ENCODE data around the gene ZNF862.

The ZNF862 gene

DNA sequence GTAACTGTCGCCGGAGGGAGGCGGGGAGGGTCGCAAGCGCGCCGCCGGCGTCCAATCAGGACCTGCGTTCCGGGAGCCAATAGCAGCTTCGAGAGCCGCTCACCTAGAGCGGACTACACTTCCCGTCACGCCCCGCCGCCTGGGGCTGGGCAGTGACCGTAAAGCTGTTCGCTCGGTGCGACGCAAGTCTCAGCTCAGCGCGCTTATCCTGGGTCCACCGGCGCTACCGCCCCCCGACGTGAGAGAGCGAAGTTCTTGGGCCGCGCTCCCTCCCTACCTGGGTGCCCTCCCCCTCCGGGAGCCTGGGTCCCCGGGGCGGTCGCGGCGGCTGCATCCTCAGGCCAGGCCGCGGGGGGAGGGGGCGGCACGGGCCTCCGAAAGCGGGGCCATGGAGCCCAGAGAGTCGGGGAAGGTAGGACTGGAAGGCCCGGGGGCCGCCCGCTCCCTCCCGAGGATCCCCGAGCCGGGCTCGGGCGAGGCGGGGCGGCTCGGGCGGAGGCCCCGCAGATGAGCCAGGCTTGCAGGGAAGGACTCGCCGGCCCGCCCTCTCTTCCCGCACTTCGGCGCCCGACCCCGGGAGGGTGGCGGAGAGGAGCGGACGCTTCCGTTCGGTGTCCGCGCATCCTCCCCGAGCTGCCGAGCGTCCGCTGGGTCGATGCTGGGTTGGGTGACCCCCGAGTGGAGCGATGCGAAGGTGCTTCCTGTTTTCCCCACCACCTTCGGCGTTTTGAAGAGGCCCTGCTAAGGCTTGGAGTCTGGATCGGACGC is at the start of gene ZNF862:
Gene ZNF862 (plus strand): TSS at position 152 of the 768 bp plus-strand sequence. CDS start 237 bp downstream, at position 389.
- peak; percentile 92 to 93 for DNase-seq (ENCODE audit: low read depth in 2 of 2)

DNA sequence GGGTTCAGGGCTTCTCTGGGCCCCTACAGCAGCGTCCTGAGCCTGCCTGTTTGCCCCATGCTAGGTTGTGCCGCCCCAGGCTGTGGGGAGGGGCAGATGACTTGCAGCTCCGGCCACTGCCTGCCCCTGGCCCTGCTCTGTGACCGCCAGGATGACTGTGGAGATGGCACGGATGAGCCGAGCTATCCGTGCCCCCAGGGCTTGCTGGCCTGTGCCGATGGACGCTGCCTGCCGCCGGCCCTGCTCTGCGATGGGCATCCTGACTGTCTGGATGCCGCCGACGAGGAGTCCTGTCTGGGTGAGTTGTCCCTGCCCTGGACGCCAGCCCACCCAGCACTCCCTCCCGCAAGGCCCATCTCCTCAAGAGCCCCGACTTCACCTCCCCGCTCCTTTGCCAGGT is 49.1 kb upstream of the ZNF862 start:
- no peak for DNase-seq (ENCODE audit: low read depth in 2 of 2)

DNA sequence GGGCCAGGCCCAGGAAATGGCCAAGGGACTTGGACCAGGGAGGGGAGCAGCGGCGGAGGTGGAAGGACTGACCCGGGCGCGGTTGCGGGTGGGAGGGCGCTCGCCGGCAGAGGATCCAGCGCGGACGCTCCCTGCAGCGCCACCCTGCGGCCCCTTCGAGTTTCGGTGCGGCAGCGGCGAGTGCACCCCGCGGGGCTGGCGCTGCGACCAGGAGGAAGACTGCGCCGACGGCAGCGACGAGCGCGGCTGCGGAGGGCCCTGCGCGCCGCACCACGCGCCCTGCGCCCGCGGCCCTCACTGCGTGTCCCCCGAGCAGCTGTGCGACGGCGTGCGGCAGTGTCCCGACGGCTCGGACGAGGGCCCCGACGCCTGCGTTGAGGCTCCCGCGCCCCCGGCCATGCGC is 48.0 kb upstream of the ZNF862 start:
- DNase-seq (ENCODE audit: low read depth in 2 of 2), result peak in 1 of 2 donors; percentile 60

- no peak for DNase-seq (ENCODE audit: low read depth in 2 of 2)
Measured at GRCh38 chr7:149790754-149791360, 47.3 kb upstream of the ZNF862 start.

GRCh38 chr7:149791411-149792219 is 46.6 kb upstream of the ZNF862 start:
- no peak for DNase-seq (ENCODE audit: low read depth in 2 of 2)

GRCh38 chr7:149792220-149792595 is 46.0 kb upstream of the ZNF862 start:
- no peak for DNase-seq (ENCODE audit: low read depth in 2 of 2)

- no peak for DNase-seq (ENCODE audit: low read depth in 2 of 2)
Measured at GRCh38 chr7:149793261-149793660, 44.9 kb upstream of the ZNF862 start.

- DNase-seq (ENCODE audit: low read depth in 2 of 2), result no peak
Measured at GRCh38 chr7:149794661-149795060, 43.5 kb upstream of the ZNF862 start.

DNA sequence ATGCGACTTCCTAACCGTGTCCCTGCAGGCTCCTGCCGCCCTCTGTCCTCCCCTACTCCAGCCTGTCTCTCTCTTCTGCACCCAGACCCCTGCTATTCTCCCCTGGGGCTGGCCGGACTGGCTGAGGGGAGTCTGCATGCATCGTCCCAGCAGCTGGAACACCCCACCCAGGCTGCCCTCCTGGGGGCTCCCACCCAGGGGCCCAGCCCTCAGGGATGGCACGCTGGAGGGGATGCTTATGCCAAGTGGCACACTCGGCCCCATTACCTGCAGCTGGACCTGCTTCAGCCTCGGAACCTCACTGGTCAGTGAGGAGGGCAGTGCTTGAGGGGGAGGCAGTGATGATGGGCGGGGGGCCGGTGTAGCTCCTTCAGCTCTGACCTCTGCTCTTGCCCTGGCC is 43.0 kb upstream of the ZNF862 start:
- no peak for DNase-seq (ENCODE audit: low read depth in 2 of 2)

- no peak for DNase-seq (ENCODE audit: low read depth in 2 of 2)
Measured at GRCh38 chr7:149796287-149796860, 41.8 kb upstream of the ZNF862 start.

DNA sequence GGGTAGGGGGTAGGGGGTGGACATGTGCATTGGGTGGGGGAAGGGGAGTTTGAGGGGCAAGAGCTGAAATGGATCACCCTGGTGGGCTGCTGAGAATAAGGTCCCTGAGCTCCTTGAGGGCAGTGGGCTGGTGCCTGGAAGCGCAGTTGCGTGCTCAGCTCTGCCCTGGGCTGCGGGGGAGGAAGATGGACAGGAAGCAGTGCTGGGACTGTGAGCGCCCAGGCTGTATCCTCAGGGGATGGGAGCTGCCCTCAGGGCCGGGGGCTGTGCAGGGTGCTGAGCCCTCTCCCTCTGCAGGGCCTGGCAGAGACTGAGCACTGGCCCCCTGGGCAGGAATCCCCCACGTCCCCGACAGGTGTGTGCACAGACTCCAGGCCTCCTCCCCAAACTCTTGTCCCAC is 40.4 kb upstream of the ZNF862 start:
- DNase-seq (ENCODE audit: low read depth in 2 of 2), result no peak

- peak; percentile 39 to 54 for DNase-seq (ENCODE audit: low read depth in 2 of 2)
Measured at GRCh38 chr7:149799397-149800168, 38.6 kb upstream of the ZNF862 start.

DNA sequence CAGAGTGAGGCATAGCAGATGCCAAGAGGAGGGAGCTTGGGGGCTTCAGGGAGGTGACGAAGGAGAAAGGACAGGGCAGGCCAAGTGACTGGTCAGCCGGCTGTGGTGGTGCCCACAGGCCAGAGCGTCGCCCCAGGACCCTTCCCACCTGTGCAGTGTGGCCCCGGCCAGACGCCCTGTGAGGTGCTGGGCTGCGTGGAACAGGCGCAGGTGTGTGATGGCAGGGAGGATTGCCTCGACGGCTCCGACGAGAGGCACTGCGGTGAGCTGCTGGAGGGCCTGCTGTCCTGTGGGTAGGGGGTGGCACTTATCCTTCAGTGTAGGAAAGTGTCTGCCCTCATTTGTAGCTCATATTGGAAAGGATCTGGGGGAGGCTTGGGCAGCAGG is 38.0 kb upstream of the ZNF862 start:
- DNase-seq (ENCODE audit: low read depth in 2 of 2), result no peak

DNA sequence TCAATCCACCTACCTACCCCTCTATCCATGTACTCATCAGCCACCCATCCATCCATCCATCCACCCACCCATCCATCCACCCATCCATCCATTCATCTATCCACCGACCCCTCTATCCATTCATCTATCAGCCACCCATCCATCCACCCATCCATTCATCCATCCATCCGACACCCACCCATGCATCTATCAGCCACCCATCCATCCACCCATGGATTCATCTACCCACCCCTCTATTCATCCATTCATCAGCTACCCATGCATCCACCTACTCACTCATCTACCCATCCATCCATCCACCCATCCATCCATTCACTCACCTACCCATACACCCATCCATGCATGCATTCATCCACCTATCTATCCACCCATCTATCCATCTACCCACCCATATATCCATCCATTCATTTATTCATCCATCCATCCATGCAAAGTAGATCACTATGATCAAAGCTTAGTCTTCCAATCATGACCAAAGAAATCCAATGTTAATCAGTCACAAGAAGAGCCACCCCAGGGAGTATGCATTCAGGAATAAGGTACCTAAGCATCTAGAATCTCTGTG is 37.1 kb upstream of the ZNF862 start:
- DNase-seq (ENCODE audit: low read depth in 2 of 2), result no peak

GRCh38 chr7:149801816-149802215 is 36.4 kb upstream of the ZNF862 start:
- DNase-seq (ENCODE audit: low read depth in 2 of 2), result no peak

- DNase-seq (ENCODE audit: low read depth in 2 of 2), result no peak
Measured at GRCh38 chr7:149802966-149803365, 35.2 kb upstream of the ZNF862 start.

DNA sequence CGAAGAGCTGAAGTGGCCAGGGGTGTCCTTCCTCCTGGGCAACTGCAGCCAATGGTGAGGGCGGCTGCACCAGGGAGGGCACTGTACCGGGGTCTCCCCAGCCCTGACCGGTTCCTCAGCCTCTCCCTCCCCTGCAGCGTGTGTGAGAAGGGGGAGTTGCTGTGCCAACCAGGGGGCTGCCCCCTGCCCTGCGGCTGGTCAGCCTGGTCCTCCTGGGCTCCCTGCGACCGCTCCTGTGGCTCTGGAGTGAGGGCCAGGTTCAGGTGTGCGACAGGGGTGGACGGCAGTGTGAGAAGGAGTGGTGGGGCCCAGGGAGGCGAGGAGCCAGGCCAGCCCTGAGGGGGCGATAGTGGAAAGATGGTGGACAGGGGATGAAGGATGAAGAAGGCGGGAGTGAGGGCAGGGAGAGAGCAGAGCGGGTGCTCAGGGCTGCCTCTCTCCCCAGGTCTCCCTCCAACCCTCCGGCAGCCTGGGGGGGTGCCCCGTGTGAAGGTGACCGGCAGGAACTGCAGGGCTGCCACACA is 34.6 kb upstream of the ZNF862 start:
- DNase-seq (ENCODE audit: low read depth in 2 of 2), result no peak

GRCh38 chr7:149804106-149804505 is 34.1 kb upstream of the ZNF862 start:
- DNase-seq (ENCODE audit: low read depth in 2 of 2), result no peak

DNA sequence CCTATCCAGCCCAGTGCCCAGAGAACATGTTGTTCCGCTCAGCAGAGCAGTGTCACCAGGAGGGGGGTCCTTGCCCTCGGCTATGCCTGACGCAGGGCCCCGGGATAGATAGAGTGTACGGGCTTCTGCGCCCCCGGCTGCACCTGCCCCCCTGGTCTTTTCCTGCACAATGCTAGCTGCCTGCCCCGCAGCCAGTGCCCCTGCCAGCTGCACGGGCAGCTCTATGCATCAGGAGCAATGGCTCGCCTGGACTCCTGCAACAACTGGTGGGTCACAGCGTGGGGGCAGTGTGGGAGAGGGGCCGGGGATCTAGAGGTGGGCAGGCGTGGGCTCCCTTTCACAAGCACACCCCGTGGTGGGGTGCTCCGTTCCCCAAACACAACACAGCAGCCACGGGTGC is 31.4 kb upstream of the ZNF862 start:
- no peak for DNase-seq (ENCODE audit: low read depth in 2 of 2)

- no peak for DNase-seq (ENCODE audit: low read depth in 2 of 2)
Measured at GRCh38 chr7:149808311-149808710, 29.9 kb upstream of the ZNF862 start.

DNA sequence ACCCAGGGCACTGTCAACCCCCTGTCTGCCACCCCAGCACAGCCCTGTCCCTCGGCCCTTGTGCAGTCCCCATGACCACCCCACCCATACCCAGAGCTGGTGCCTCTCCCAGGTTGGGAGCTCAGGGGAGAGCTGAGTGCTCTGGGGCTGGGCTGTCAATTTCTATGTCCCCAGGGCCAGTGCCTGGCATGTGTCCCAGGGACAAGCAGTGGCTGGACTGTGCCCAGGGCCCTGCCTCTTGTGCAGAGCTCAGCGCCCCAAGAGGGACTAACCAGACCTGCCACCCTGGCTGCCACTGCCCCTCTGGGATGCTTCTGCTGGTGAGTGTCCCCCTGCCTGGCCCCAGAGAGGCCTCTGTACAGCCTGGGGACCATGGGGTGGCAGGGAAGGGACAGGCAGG is 29.0 kb upstream of the ZNF862 start:
- no peak for DNase-seq (ENCODE audit: low read depth in 2 of 2)
